ENCODE measurements around the gene PRH2. TPM values are rescaled to one million over a fixed set of nuclear protein-coding genes. Genes with fewer than 3 reads are reported as not detected.

PRH2 gene
- polyA plus RNA-seq, 1 experiment = 0.16 TPM

DNA sequence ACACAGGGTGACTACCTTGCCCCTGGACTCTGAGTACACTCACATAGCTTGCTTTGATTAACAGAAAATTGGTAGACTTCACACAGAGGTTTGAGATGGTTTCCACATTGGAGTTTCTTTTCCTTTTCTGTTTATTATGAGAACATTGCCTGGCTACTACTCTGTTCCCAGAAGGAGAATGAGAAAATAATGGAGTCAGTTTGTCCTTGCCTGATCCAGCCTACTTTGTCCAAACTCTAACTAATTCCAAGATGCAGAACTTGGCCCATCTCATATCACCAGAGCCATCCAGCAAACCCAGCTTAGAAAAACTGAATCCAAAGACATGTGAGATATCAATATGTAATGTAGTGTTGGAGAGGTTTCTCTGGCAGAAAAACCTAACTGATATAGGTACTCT, 37.3 kb downstream of the PRH2 start:
- TF ChIP-seq, protein P1, sequence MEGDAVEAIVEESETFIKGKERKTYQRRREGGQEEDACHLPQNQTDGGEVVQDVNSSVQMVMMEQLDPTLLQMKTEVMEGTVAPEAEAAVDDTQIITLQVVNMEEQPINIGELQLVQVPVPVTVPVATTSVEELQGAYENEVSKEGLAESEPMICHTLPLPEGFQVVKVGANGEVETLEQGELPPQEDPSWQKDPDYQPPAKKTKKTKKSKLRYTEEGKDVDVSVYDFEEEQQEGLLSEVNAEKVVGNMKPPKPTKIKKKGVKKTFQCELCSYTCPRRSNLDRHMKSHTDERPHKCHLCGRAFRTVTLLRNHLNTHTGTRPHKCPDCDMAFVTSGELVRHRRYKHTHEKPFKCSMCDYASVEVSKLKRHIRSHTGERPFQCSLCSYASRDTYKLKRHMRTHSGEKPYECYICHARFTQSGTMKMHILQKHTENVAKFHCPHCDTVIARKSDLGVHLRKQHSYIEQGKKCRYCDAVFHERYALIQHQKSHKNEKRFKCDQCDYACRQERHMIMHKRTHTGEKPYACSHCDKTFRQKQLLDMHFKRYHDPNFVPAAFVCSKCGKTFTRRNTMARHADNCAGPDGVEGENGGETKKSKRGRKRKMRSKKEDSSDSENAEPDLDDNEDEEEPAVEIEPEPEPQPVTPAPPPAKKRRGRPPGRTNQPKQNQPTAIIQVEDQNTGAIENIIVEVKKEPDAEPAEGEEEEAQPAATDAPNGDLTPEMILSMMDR (IDR thresholded peaks at IDR 0.05; ENCODE audit: low read depth, low read length) = no peak
- H3K27ac ChIP-seq (ENCODE audit: low read depth, low read length) = no peak overlapping the region
- DNase-seq (ENCODE audit: low read depth, low spot score) = no peak
- H3K9me3 ChIP-seq (ENCODE audit: control insufficient read depth, insufficient read depth, low read length) = no peaks in the 10 kb centered on the region; the same call in 1 of the 2 replicates
- no peaks in the 10 kb centered on the region for H3K27me3 ChIP-seq (ENCODE audit: control insufficient read depth, insufficient read depth, low read length)
- H3K4me3 ChIP-seq (ENCODE audit: low read depth, low read length) = no peak overlapping the region
- POLR2A ChIA-PET = no interaction called here
- CTCF ChIA-PET = no interaction called here

DNA sequence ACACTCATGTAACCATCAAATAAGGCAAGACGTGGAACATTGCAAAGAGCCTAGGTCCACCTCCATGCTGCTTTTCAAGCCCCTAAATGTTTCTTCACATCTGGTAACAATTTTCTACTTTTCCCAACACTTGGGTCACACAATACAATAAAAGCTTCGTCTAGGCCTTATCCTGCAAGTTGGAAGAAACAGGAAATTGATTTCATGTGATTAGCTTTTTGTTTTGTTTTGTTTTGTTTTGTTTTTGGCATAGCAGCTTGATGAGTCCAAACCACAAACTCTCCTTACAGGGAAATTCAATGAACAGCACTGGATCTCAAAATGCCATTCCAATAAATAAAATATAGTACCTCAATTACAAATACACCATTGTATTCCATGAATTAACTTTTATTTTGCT, 38.4 kb downstream of the PRH2 start:
- Histone ChIP-seq H3K27me3 (ENCODE audit: control insufficient read depth, insufficient read depth, low read length) (no peaks in the 10 kb centered on the region), H3K4me3 (ENCODE audit: low read depth, low read length) (no peak overlapping the region), H3K9me3 (ENCODE audit: control insufficient read depth, insufficient read depth, low read length) (no peaks in the 10 kb centered on the region; the same call in 1 of the 2 replicates), H3K27ac (ENCODE audit: low read depth, low read length) (no peak overlapping the region)
- ChIA-PET POLR2A (no interaction called here), CTCF (no interaction called here)
- TF ChIP-seq, protein P1 (IDR thresholded peaks at IDR 0.05; ENCODE audit: low read depth, low read length) = no peak
- peak; percentile 7 for DNase-seq (ENCODE audit: low read depth, low spot score)

DNA sequence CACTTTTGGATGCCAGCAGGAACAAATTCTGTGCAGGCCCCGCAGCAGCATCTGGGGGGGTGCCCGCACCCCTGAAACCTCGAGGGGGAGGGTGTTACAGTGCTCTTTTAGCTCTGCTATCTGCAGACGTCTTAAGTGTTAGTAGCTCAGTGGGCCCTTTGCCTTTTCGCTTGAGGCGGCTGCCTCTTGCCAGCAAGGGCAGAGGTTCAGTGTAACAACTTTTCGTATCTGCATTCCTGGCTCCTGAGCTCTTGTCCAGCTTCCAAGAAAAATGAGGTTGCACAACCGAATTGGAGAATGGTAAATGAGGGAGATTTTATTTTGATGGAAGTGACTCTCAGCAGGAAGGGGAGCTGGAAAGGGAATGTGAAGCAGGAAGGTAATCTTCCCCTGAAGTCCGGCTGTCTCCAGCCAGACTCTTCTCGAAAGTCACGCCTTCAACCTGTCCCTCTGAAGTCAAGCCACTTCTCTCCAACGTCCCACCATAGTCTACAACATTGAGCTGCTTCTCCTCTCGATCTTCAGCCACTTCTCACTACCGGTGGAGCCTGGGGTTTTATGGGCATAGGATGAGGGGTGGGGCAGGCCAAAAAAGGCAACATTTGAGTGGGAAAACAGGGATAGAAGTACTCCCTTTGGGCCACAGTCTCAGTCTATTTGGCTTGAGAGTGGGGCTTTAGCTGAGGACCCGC, 39.9 kb downstream of the PRH2 start:
- Histone ChIP-seq H3K4me3 (ENCODE audit: low read depth, low read length) (no peak overlapping the region), H3K27ac (ENCODE audit: low read depth, low read length) (no peak overlapping the region), H3K27me3 (ENCODE audit: control insufficient read depth, insufficient read depth, low read length) (no peaks in the 10 kb centered on the region), H3K9me3 (ENCODE audit: control insufficient read depth, insufficient read depth, low read length) (no peaks in the 10 kb centered on the region)
- peak; percentile 26 for DNase-seq (ENCODE audit: low read depth, low spot score)
- ChIA-PET POLR2A (no interaction called here), CTCF (interaction anchor here (0.8 kb wide), 2 partner anchors 11 to 231 kb away, joined by 3 read pairs; no protein-coding TSS in a partner anchor)
- TF ChIP-seq, protein P1 (IDR thresholded peaks at IDR 0.05; ENCODE audit: low read depth, low read length) = no peak

DNA sequence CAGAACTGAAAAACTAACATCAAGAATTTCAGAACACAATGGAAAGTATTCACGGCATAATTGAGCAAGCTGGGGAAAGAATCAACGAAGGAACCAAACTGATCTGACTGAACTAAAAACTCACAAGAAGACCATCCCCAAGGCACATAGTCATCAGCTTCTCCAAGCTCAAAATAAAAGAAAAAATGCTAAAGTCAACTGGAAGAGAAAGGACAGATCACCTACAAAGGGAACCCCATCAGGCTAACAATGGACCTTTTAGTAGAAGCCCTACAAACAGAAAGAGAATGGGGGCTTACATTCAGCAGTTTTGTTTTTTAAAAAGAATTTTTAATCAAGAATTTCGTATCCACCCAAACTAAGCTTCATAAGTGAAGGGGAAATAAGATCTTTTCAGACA, 45.9 kb downstream of the PRH2 start:
- H3K27me3 ChIP-seq (ENCODE audit: control insufficient read depth, insufficient read depth, low read length) = no peaks in the 10 kb centered on the region
- H3K9me3 ChIP-seq (ENCODE audit: control insufficient read depth, insufficient read depth, low read length) = no peaks in the 10 kb centered on the region
- no peak overlapping the region for H3K27ac ChIP-seq (ENCODE audit: low read depth, low read length)
- DNase-seq (ENCODE audit: low read depth, low spot score) = no peak
- ChIA-PET POLR2A (no interaction called here), CTCF (no interaction called here)
- TF ChIP-seq, protein P1 (IDR thresholded peaks at IDR 0.05; ENCODE audit: low read depth, low read length) = no peak
- H3K4me3 ChIP-seq (ENCODE audit: low read depth, low read length) = no peak overlapping the region

DNA sequence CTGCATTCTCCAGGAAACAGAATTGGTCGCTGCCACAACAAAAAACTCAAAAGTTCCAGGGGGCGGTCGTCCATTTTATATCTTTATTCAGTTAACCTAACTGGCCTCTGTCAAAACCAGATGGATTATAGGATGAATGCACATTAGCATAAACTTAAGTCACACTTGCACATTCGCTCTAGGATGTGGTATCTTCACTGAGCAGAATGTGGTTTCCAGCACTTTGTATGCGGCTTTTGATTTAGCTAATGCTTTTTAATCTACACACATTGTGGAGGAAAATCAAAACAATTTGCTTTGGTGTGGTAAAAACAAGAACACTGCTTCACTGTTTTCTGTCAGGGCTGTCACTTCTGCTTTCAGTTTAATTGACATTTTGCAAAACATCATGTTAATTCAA, 53.2 kb downstream of the PRH2 start:
- Histone ChIP-seq H3K27ac (ENCODE audit: low read depth, low read length) (no peak overlapping the region), H3K27me3 (ENCODE audit: control insufficient read depth, insufficient read depth, low read length) (no peaks in the 10 kb centered on the region), H3K9me3 (ENCODE audit: control insufficient read depth, insufficient read depth, low read length) (no peaks in the 10 kb centered on the region), H3K4me3 (ENCODE audit: low read depth, low read length) (no peak overlapping the region)
- ChIA-PET POLR2A (no interaction called here), CTCF (no interaction called here)
- TF ChIP-seq, protein P1 (IDR thresholded peaks at IDR 0.05; ENCODE audit: low read depth, low read length) = no peak
- no peak for DNase-seq (ENCODE audit: low read depth, low spot score)

Other genes with a start within 250 kb of the PRH2 start
- gene YBX3, start 205.9 kb upstream of the PRH2 start, polyA plus RNA-seq (2011; rRNA removed) = 95.6 and 99.2 TPM in 2 replicates
- not detected in 2 replicates for gene TAS2R7, start 126.6 kb upstream of the PRH2 start, polyA plus RNA-seq (2011; rRNA removed)
- gene TAS2R8, start 122.0 kb upstream of the PRH2 start, polyA plus RNA-seq (2011; rRNA removed) = 0.06 TPM in 1 of 2 replicates, not detected in the other
- not detected in 2 replicates for gene TAS2R9, start 119.1 kb upstream of the PRH2 start, polyA plus RNA-seq (2011; rRNA removed)
- 0.24 and 0.71 TPM in 2 replicates for gene TAS2R10, start 102.9 kb upstream of the PRH2 start, polyA plus RNA-seq (2011; rRNA removed)
- gene PRR4, start 79.8 kb upstream of the PRH2 start, polyA plus RNA-seq (2011; rRNA removed) = 3.2 and 4.3 TPM in 2 replicates
- gene PRH1, start 45.0 kb upstream of the PRH2 start, polyA plus RNA-seq (2011; rRNA removed) = 3.1 and 4.2 TPM in 2 replicates
- 0.10 and 0.16 TPM in 2 replicates for gene TAS2R13, start 19.7 kb upstream of the PRH2 start, polyA plus RNA-seq (2011; rRNA removed)
- gene TAS2R14, start 10.0 kb downstream of the PRH2 start, polyA plus RNA-seq (2011; rRNA removed) = 2.1 and 3.2 TPM in 2 replicates
- 0.21 and 0.24 TPM in 2 replicates for gene TAS2R50, start 57.7 kb downstream of the PRH2 start, polyA plus RNA-seq (2011; rRNA removed)
- gene TAS2R20, start 69.1 kb downstream of the PRH2 start, polyA plus RNA-seq (2011; rRNA removed) = 0.62 and 0.67 TPM in 2 replicates
- gene TAS2R19, start 93.4 kb downstream of the PRH2 start, polyA plus RNA-seq (2011; rRNA removed) = 0.46 and 0.48 TPM in 2 replicates
- gene TAS2R31, start 102.2 kb downstream of the PRH2 start, polyA plus RNA-seq (2011; rRNA removed) = 0.51 and 0.60 TPM in 2 replicates
- gene TAS2R46, start 133.1 kb downstream of the PRH2 start, polyA plus RNA-seq (2011; rRNA removed) = 0.30 TPM in 1 of 2 replicates, not detected in the other
- gene TAS2R43, start 163.1 kb downstream of the PRH2 start, polyA plus RNA-seq (2011; rRNA removed) = not detected in 2 replicates
- 0.07 TPM in 1 of 2 replicates, not detected in the other for gene TAS2R30, start 205.4 kb downstream of the PRH2 start, polyA plus RNA-seq (2011; rRNA removed)
- 4.8 and 6.4 TPM in 2 replicates for gene SMIM10L1, start 242.0 kb downstream of the PRH2 start, polyA plus RNA-seq (2011; rRNA removed)

Measured in AG04450 (cell line).